ENCODE data around the gene PTPMT1.

GRCh38 chr11:47573321-47573720 lies 7.9 kb downstream of the PTPMT1 start:
- TF ChIP-seq EZH2phosphoT487 (IDR thresholded peaks at IDR 0.05; ENCODE audit: borderline replicate concordance, low read length) (no peak), CTCF (IDR thresholded peaks at IDR 0.05; ENCODE audit: low read depth, low read length, poor library complexity, severe bottlenecking) (no peak)

All from DOHH2 (cell line).